Spleen (tissue), 11 donors: Measurements from ENCODE around the gene TENT4B. TPM values are rescaled to one million over a fixed set of nuclear protein-coding genes. Genes with fewer than 3 reads are reported as not detected.

ENCODE experiments used
- DNase-seq: peaks from one replicate; pipeline ENCODE4 v3.0.0-alpha.2; 2020
- H3K27ac ChIP-seq, 8 donors: fragments of 200-600 bp; sonication (generic) in 7 of 8; 1 replicate in 4 of 8; 2 replicates in 4 of 8; pipeline versions ENCODE4 v1.5.0 to v1.8.0; 2016 to 2021; ENCODE audit warnings: inconsistent platforms in 4 of 8, mild to moderate bottlenecking in 4 of 8, moderate library complexity in 1 of 8
- H3K27me3 ChIP-seq, 7 donors: fragments of 200-600 bp; sonication (generic) in 6 of 7; replicated peaks in 1 of 7; 1 replicate in 4 of 7; 2 replicates in 3 of 7; pipeline versions ENCODE4 v1.5.0 to v1.8.0; 2016 to 2021; ENCODE audit warnings: inconsistent platforms in 3 of 7, mild to moderate bottlenecking in 1 of 7
- H3K36me3 ChIP-seq, 6 donors: fragments of 200-600 bp; sonication (generic) in 5 of 6; 1 replicate in 4 of 6; 2 replicates in 2 of 6; pipeline versions ENCODE4 v1.5.0 to v1.8.0; 2016 to 2021; ENCODE audit warnings: inconsistent platforms in 2 of 6
- H3K4me1 ChIP-seq, 6 donors: fragments of 200-600 bp; sonication (generic) in 5 of 6; 1 replicate in 3 of 6; 2 replicates in 3 of 6; pipeline versions ENCODE4 v1.5.0 to v1.8.0; 2016 to 2021; ENCODE audit warnings: inconsistent platforms in 3 of 6
- H3K4me3 ChIP-seq, 8 donors: fragments of 200-600 bp; sonication (generic) in 7 of 8; 1 replicate in 4 of 8; 2 replicates in 4 of 8; pipeline versions ENCODE4 v1.5.0 to v1.8.0; 2016 to 2021; ENCODE audit warnings: inconsistent platforms in 4 of 8, mild to moderate bottlenecking in 4 of 8, moderate library complexity in 2 of 8
- H3K9me3 ChIP-seq, 8 donors: fragments of 200-600 bp; sonication (generic) in 7 of 8; 1 replicate in 4 of 8; 2 replicates in 4 of 8; pipeline versions ENCODE4 v1.5.0 to v1.8.0; 2016 to 2021; ENCODE audit warnings: inconsistent platforms in 4 of 8
- POLR2A ChIP-seq, 3 donors: fragments of 450-650 bp; IDR thresholded peaks; one replicate each; pipeline ENCODE4 v1.5.1; 2017; ENCODE audit warnings: antibody characterized with exemption in 3 of 3, mild to moderate bottlenecking in 1 of 3
- POLR2AphosphoS5 ChIP-seq, 3 donors: sonication (generic); formaldehyde crosslinking; IDR thresholded peaks; one replicate each; pipeline ENCODE4 v1.5.1; 2017; ENCODE audit warnings: antibody characterized with exemption in 3 of 3
- WGBS, 5 donors: extraction: QIAGEN DNeasy Blood & Tissue Kit in 3 of 5; methylation state at CpG; one replicate each; pipeline versions ENCODE4 v1.1.5 to v1.1.7; 2013 to 2018; 5-methylcytosine and 5-hydroxymethylcytosine counted together
- intact Hi-C: fragments of 100-400 bp; cut with DNase I; formaldehyde crosslinking; loops from one replicate; pipeline ENCODE4 v1.15.0; 2023; ENCODE audit warnings: low total_unique reads
- polyA plus RNA-seq, 3 donors: library from polyadenylated mRNA; stranded (reverse); fragments of 200-250 nt; gene quantifications; one replicate each; pipeline ENCODE4 v1.2.1, GENCODE V29; 2013
- total RNA-seq, 7 donors: library from RNA; depleted of rRNA in 3 of 7; stranded (reverse); fragments of >200 nt in 3 of 7; fragmentation: NEBNext Ultra II Directional in 4 of 7; extraction: Animal tissue kit (Norgen Biotek cat#: 25700) in 4 of 7; gene quantifications; one replicate each; pipeline versions ENCODE4 v1.1.0 to v1.2.1, GENCODE V29; 2016 to 2021
- TF ChIP-seq, protein P1 (sequence below), 11 experiments: fragments of 200-600 bp in 7 of 11; fragments of 450-650 bp in 4 of 11; sonication (generic) in 4 of 11; IDR thresholded peaks in 8 of 11; conservative IDR thresholded peaks in 3 of 11; 1 replicate in 7 of 11; 2 replicates in 4 of 11; pipeline versions ENCODE4 v1.4.0 to v1.8.0; 2016 to 2021; ENCODE audit warnings: antibody characterized with exemption in 11 of 11, inconsistent platforms in 4 of 11, mild to moderate bottlenecking in 1 of 11
- donor health status: healthy with polysubstance abuse.
- donor health status: DM: no; HTN: no; CAD: no; lungs with moderate emphysema.
- donor health status: DM: no; HTN: no; CAD: no.
- donor health status: Bipolar disorder and iron deficiency.
- donor health status: healthy.
- donor health status: DM: no; HTN: no; CAD: no.
- donor health status: DM: yes; HTN: yes; CAD: no.

The TENT4B gene
- total and polyA plus RNA-seq, 10 donors = 4.2 to 16.4 (median 12.1) TPM

DNA sequence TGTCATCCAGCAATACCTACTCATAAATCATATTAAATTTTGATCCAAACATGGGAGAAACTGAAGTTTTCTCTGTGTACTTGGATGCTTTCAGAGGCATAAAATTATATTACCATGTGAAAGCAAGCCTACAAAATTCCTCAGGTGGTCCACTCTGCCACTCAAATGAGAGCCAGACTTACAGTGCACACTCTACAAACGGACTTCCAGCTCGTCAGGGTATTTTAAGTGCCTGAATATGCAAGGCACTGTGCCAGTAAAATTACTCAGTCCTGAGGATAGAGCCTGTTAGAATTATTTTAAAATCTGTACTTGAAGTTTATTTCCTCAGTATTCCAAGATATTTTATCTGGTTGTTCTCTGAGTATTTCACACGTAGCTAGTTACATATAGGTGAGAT is 54.5 kb downstream of the TENT4B start:
- Histone ChIP-seq H3K4me1 (peaks cover 19 to 73% (median 55%) of the 10 kb centered on the region in 6 donors), H3K4me3 (no peak overlapping the region), H3K36me3 (peaks cover 0 to 16% (median 5%) of the 10 kb centered on the region in 6 donors), H3K27me3 (no peaks in the 10 kb centered on the region), H3K27ac (no peak overlapping the region), H3K9me3 (no peaks in the 10 kb centered on the region)
- no peak for DNase-seq
- no peak for TF ChIP-seq POLR2AphosphoS5 (IDR thresholded peaks at IDR 0.05)
- TF ChIP-seq POLR2A (IDR thresholded peaks at IDR 0.05) = no peak
- TF ChIP-seq, protein P1, sequence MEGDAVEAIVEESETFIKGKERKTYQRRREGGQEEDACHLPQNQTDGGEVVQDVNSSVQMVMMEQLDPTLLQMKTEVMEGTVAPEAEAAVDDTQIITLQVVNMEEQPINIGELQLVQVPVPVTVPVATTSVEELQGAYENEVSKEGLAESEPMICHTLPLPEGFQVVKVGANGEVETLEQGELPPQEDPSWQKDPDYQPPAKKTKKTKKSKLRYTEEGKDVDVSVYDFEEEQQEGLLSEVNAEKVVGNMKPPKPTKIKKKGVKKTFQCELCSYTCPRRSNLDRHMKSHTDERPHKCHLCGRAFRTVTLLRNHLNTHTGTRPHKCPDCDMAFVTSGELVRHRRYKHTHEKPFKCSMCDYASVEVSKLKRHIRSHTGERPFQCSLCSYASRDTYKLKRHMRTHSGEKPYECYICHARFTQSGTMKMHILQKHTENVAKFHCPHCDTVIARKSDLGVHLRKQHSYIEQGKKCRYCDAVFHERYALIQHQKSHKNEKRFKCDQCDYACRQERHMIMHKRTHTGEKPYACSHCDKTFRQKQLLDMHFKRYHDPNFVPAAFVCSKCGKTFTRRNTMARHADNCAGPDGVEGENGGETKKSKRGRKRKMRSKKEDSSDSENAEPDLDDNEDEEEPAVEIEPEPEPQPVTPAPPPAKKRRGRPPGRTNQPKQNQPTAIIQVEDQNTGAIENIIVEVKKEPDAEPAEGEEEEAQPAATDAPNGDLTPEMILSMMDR (IDR thresholded peaks at IDR 0.05 in 8 of 11, conservative IDR thresholded peaks at IDR 0.05 in 3 of 11) = no peak
- intact Hi-C loops = loop anchor here (5.0 kb wide), 2 partner anchors 55 to 180 kb away; partner anchors contain the start of genes CNEP1R1 and TENT4B
- 56 to 68% (median 57%) methylated on average over 3 of the region's 3 CpGs for WGBS, 5 donors

DNA sequence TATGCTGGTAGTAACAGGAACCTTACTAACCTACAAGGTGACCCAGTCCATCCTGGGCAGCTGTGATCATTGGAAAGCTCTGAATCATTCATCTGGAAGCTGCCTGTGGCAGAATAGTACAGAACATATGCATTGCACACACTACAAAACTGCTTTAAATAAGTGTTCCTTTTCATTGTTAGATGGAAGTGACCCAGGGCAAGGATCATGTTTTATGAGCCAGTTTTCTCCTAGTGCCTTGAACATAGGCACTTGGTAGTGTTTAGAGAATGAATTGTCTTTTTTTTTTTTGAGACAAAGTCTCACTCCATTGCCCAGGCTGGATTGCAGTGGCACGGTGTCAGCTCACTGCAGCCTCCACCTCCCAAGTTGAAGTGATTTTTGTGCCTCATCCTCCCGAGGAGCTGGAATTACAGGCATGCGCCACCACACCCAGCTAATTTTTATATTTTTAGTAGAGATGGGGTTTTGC is 55.4 kb downstream of the TENT4B start:
- peaks cover 0 to 24% (median 9%) of the 10 kb centered on the region in 6 donors for H3K36me3 ChIP-seq
- no peaks in the 10 kb centered on the region for H3K27me3 ChIP-seq
- H3K27ac ChIP-seq = peak overlapping the region in 1 of 8 donors; percentile 11
- intact Hi-C loops = loop anchor here (5.0 kb wide), 2 partner anchors 56 to 181 kb away; partner anchors contain the start of genes CNEP1R1 and TENT4B
- no peak overlapping the region for H3K4me3 ChIP-seq
- WGBS, 5 donors = 86 to 92% (median 88%) methylated on average over 3 of the region's 3 CpGs
- H3K9me3 ChIP-seq = no peaks in the 10 kb centered on the region
- no peak for TF ChIP-seq POLR2A (IDR thresholded peaks at IDR 0.05)
- no peak for TF ChIP-seq POLR2AphosphoS5 (IDR thresholded peaks at IDR 0.05)
- TF ChIP-seq, protein P1 (IDR thresholded peaks at IDR 0.05 in 8 of 11, conservative IDR thresholded peaks at IDR 0.05 in 3 of 11) = no peak
- DNase-seq = no peak
- peaks cover 17 to 64% (median 47%) of the 10 kb centered on the region in 6 donors for H3K4me1 ChIP-seq

DNA sequence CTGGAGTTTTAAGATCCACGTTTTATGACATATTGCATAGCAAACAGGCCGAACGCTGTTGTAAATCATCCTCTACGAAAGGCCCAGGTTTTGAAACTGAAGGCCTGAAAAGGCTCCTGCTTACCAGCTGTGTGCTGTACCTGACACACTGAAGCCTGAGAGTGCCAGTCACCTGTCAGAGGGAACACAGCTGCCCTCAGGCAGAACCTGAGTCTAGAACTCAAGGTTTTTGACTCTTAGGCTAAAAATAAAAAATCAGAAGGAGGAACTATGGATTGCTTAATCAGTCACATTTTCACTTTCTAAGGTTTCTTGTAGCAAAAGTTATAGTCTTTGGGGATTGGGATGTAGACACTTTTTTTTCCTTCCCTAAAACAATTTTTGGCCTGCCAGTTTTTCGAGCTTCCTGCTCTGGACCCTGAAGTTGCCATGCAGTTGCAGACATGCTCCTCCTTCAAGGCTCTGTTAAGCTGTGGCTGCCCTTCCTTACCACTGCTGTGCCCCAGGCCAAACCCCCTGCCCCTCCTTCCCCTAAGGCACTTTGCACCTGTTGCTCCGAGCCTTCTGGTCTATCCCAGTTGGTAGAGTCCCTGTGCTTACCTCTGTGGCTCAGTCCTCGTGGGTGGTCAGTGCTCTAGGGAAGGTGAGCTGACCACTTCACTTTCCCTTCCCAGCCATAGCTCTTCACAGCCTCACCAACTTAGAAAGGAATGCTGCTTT is 56.6 kb downstream of the TENT4B start:
- DNase-seq = no peak
- H3K9me3 ChIP-seq = no peaks in the 10 kb centered on the region
- TF ChIP-seq POLR2A (IDR thresholded peaks at IDR 0.05) = no peak
- TF ChIP-seq, protein P1 (IDR thresholded peaks at IDR 0.05 in 8 of 11, conservative IDR thresholded peaks at IDR 0.05 in 3 of 11) = no peak
- no peak for TF ChIP-seq POLR2AphosphoS5 (IDR thresholded peaks at IDR 0.05)
- H3K4me3 ChIP-seq = no peak overlapping the region
- H3K36me3 ChIP-seq = peaks cover 0 to 30% (median 14%) of the 10 kb centered on the region in 6 donors
- H3K27me3 ChIP-seq = no peaks in the 10 kb centered on the region
- H3K27ac ChIP-seq = peak overlapping the region in 5 of 8 donors; percentile 27 to 63 (median 38)
- intact Hi-C loops = loop anchor here (5.0 to 10.0 kb wide), 3 partner anchors 57 to 455 kb away; partner anchors contain the start of genes CNEP1R1 and TENT4B
- WGBS, 5 donors = 62 to 70% (median 67%) methylated on average over 6 to 7 of the region's 7 CpGs
- peaks cover 13 to 62% (median 40%) of the 10 kb centered on the region in 6 donors for H3K4me1 ChIP-seq
